HepG2 (cell line): ENCODE results near the gene LILRB3. TPM values are rescaled to one million over a fixed set of nuclear protein-coding genes. Genes with fewer than 3 reads are reported as not detected.

ENCODE experiments used
- ATAC-seq: fragments of 200-7000 bp; cut with Tn5 transposase; 3 replicates; pipeline ENCODE4 v1.9.1; 2020; ENCODE audit warnings: mild to moderate bottlenecking, moderate library complexity
- BruUV-seq: library from RNA; stranded (reverse); fragments of 400-500 nt; replicated peaks from 2 replicates; lab custom pipeline; 2021; lab: Mats Ljungman, UMichigan
- CTCF ChIA-PET: fragments of 300-600 bp; formaldehyde crosslinking; extraction: SDS; loops from one replicate; lab custom pipeline; 2021; ENCODE audit warnings: low total read pairs, inconsistent platforms, low intra/inter-chr PET ratio; lab: Yijun Ruan, JAX
- POLR2A ChIA-PET: fragments of 350-600 bp; sonication (Branson Sonifier 250); formaldehyde crosslinking; loops from one replicate; lab custom pipeline; 2020; ENCODE audit warnings: antibody characterized with exemption, inconsistent platforms; lab: Yijun Ruan, JAX
- DNase-seq: peaks from one replicate; pipeline ENCODE4 v3.0.0-alpha.2; 2015; ENCODE audit warnings: low spot score
- FAIRE-seq: peaks from 3 replicates; lab custom pipeline; 2011; peaks lifted over from hg19 to GRCh38; lab: Jason Lieb, UNC
- H2AFZ ChIP-seq: one replicate; pipeline ENCODE4 v1.6.1; 2011; ENCODE audit warnings: low read length, inconsistent platforms
- H3K27ac ChIP-seq: fragments of 300-600 bp; 3 replicates; pipeline ENCODE4 v1.8.0; 2011; ENCODE audit warnings: mixed run types, mild to moderate bottlenecking, mixed read lengths, low read length, inconsistent platforms; ENCODE audit not compliant: insufficient read depth; ENCODE audit errors: extremely low read length
- H3K27me3 ChIP-seq, 2 experiments: fragments of 200-600 bp in 1 of 2; 2 replicates in 1 of 2; 3 replicates in 1 of 2; pipeline versions ENCODE4 v1.6.0 to v1.8.0; 2011; ENCODE audit warnings: low read length in 2 of 2, mild to moderate bottlenecking in 2 of 2, moderate library complexity in 2 of 2, inconsistent platforms in 1 of 2; ENCODE audit not compliant: insufficient read depth in 2 of 2, control insufficient read depth in 1 of 2
- H3K36me3 ChIP-seq, 2 experiments: fragments of 200-600 bp in 1 of 2; replicated peaks in 1 of 2; 2 replicates in 1 of 2; 3 replicates in 1 of 2; pipeline versions ENCODE4 v1.5.1 to v1.8.0; 2011; ENCODE audit warnings: low read length in 2 of 2, inconsistent platforms in 1 of 2; ENCODE audit not compliant: insufficient read depth in 2 of 2, control insufficient read depth in 1 of 2
- H3K4me1 ChIP-seq: 2 replicates; pipeline ENCODE4 v1.5.1; 2012; ENCODE audit warnings: low read length, inconsistent platforms; ENCODE audit not compliant: insufficient read depth
- H3K4me2 ChIP-seq: 2 replicates; pipeline ENCODE4 v1.6.0; 2011; ENCODE audit warnings: low read depth, low read length, inconsistent platforms
- H3K4me3 ChIP-seq, 3 experiments: fragments of 200-600 bp in 1 of 3; sonication (generic), shearing (Covaris generic) in 1 of 3; replicated peaks in 1 of 3; 2 replicates each; pipeline ENCODE4 v1.5.1; 2011 to 2016; ENCODE audit warnings: low read length in 3 of 3, inconsistent platforms in 2 of 3, low read depth in 2 of 3, mild to moderate bottlenecking in 2 of 3, control low read depth in 1 of 3, mixed read lengths in 1 of 3; ENCODE audit not compliant: insufficient read depth in 1 of 3
- H3K79me2 ChIP-seq: one replicate; pipeline ENCODE4 v1.6.1; 2011; ENCODE audit warnings: low read length, inconsistent platforms; ENCODE audit not compliant: insufficient read depth
- H3K9ac ChIP-seq: 2 replicates; pipeline ENCODE4 v1.6.0; 2011; ENCODE audit warnings: mild to moderate bottlenecking, low read depth, low read length, inconsistent platforms; ENCODE audit not compliant: insufficient read depth
- H3K9me3 ChIP-seq: 2 replicates; pipeline ENCODE4 v1.5.1; 2012; ENCODE audit warnings: mild to moderate bottlenecking, low read length
- H4K20me1 ChIP-seq: 2 replicates; pipeline ENCODE4 v1.6.0; 2011; ENCODE audit warnings: inconsistent platforms, mild to moderate bottlenecking, low read length, moderate library complexity; ENCODE audit not compliant: insufficient read depth
- ATF5 ChIP-seq: sonication (generic); formaldehyde crosslinking; IDR thresholded peaks from 2 replicates; pipeline ENCODE4 v1.4.0; 2020; ENCODE audit warnings: mild to moderate bottlenecking, low read depth, missing genetic modification reagents
- BRD4 ChIP-seq: sonication (generic); formaldehyde crosslinking; IDR thresholded peaks from 2 replicates; pipeline ENCODE4 v1.4.0; 2020; ENCODE audit warnings: missing genetic modification reagents
- CERS6 ChIP-seq: sonication (generic); formaldehyde crosslinking; IDR thresholded peaks from 2 replicates; pipeline ENCODE4 v1.5.0; 2020; ENCODE audit warnings: missing genetic modification reagents
- FOXP4 ChIP-seq: sonication (generic); formaldehyde crosslinking; IDR thresholded peaks from 2 replicates; pipeline ENCODE4 v1.4.0; 2020; ENCODE audit warnings: missing genetic modification reagents
- HMGXB4 ChIP-seq, 2 experiments: sonication (generic) in 1 of 2; formaldehyde crosslinking in 1 of 2; IDR thresholded peaks; 2 replicates each; pipeline versions ENCODE4 v1.4.0 to v1.6.1; 2018 to 2020; ENCODE audit warnings: missing genetic modification reagents in 2 of 2, borderline replicate concordance in 1 of 2, low read depth in 1 of 2, mild to moderate bottlenecking in 1 of 2, missing biosample characterization in 1 of 2
- LCORL ChIP-seq, 2 experiments: fragments of 450-650 bp in 1 of 2; sonication (generic) in 1 of 2; formaldehyde crosslinking in 1 of 2; IDR thresholded peaks; 2 replicates each; pipeline versions ENCODE4 v1.5.0 to v1.6.1; 2017 to 2020; ENCODE audit warnings: antibody characterized with exemption in 1 of 2, missing genetic modification reagents in 1 of 2
- SIX1 ChIP-seq: sonication (generic); formaldehyde crosslinking; IDR thresholded peaks from 2 replicates; pipeline ENCODE4 v1.4.0; 2020; ENCODE audit warnings: missing genetic modification reagents, borderline replicate concordance
- SIX4 ChIP-seq: sonication (generic); formaldehyde crosslinking; IDR thresholded peaks from 2 replicates; pipeline ENCODE4 v1.4.0; 2020; ENCODE audit warnings: missing genetic modification reagents
- SP1 ChIP-seq, 2 experiments: fragments of 450-650 bp in 1 of 2; sonication (generic) in 1 of 2; formaldehyde crosslinking in 1 of 2; IDR thresholded peaks; 2 replicates each; pipeline versions ENCODE4 v1.4.0 to v1.6.1; 2016 to 2020; ENCODE audit warnings: missing genetic modification reagents in 1 of 2
- THAP7 ChIP-seq: sonication (generic); formaldehyde crosslinking; IDR thresholded peaks from 2 replicates; pipeline ENCODE4 v1.8.1; 2023; ENCODE audit warnings: mild to moderate bottlenecking, missing genetic modification reagents
- ZNF10 ChIP-seq: sonication (generic); formaldehyde crosslinking; IDR thresholded peaks from 2 replicates; pipeline ENCODE4 v1.4.0; 2020; ENCODE audit warnings: mild to moderate bottlenecking, low read depth, missing genetic modification reagents, borderline replicate concordance
- ZNF138 ChIP-seq: sonication (generic); formaldehyde crosslinking; IDR thresholded peaks from 2 replicates; pipeline ENCODE4 v1.5.0; 2020; ENCODE audit warnings: mild to moderate bottlenecking, low read depth, missing genetic modification reagents
- ZNF160 ChIP-seq: sonication (generic); formaldehyde crosslinking; IDR thresholded peaks from 2 replicates; pipeline ENCODE4 v1.8.0; 2022; ENCODE audit warnings: mild to moderate bottlenecking, inconsistent platforms, missing genetic modification reagents
- ZNF629 ChIP-seq: sonication (generic); formaldehyde crosslinking; conservative IDR thresholded peaks from 2 replicates; pipeline ENCODE4 v1.5.0; 2020; ENCODE audit warnings: missing genetic modification reagents
- ZNF747 ChIP-seq: sonication (generic); formaldehyde crosslinking; IDR thresholded peaks from 2 replicates; pipeline ENCODE4 v1.8.1; 2023; ENCODE audit warnings: missing genetic modification reagents, mild to moderate bottlenecking, borderline replicate concordance
- ZNF781 ChIP-seq: sonication (generic); formaldehyde crosslinking; IDR thresholded peaks from 2 replicates; pipeline ENCODE4 v1.5.1; 2020; ENCODE audit warnings: borderline replicate concordance, mild to moderate bottlenecking, missing genetic modification reagents; ENCODE audit errors: not compliant biosample characterization
- ZNF792 ChIP-seq: IDR thresholded peaks from 2 replicates; pipeline ENCODE4 v1.6.1; 2016
- ZSCAN29 ChIP-seq: sonication (generic); formaldehyde crosslinking; conservative IDR thresholded peaks from 2 replicates; pipeline ENCODE4 v1.4.0; 2020; ENCODE audit warnings: mild to moderate bottlenecking, missing genetic modification reagents
- ZSCAN9 ChIP-seq: IDR thresholded peaks from 2 replicates; pipeline ENCODE4 v1.6.1; 2016; ENCODE audit warnings: borderline replicate concordance
- WGBS: methylation state at CpG from one replicate; pipeline ENCODE4 v1.1.6; 2017; ENCODE audit warnings: low lambda C conversion rate; 5-methylcytosine and 5-hydroxymethylcytosine counted together
- in situ Hi-C: cut with HindIII; loops from 2 replicates; pipeline ENCODE4 v1.10.0; 2017; ENCODE audit warnings: low pct_unique_long_range_greater_than_20kb; ENCODE audit not compliant: extremely low pct_ligation_motif_present
- intact Hi-C: fragments of 100-400 bp; cut with micrococcal nuclease; formaldehyde crosslinking; loops from one replicate; pipeline ENCODE4 v1.10.0; 2022; ENCODE audit not compliant: unreplicated experiment
- polyA plus RNA-seq, 8 experiments: library from polyadenylated mRNA; depleted of rRNA in 3 of 8; stranded (reverse) in 7 of 8; unstranded in 1 of 8; fragments of >200 nt; fragmentation: Illumina TruSeq in 4 of 8; extraction: Trizol in 4 of 8; gene quantifications; 2 replicates each; pipeline versions ENCODE4 v1.2.1 to v1.2.3, GENCODE V29; 2011 to 2016; ENCODE audit warnings: low read depth in 4 of 8, missing spikeins in 1 of 8, mixed read lengths in 1 of 8; ENCODE audit not compliant: insufficient read depth in 1 of 8
- total RNA-seq, 5 experiments: library from RNA; depleted of rRNA; stranded (reverse); fragments of >200 nt; fragmentation: Illumina TruSeq; extraction: Trizol; gene quantifications; 2 replicates each; pipeline ENCODE4 v1.2.3, GENCODE V29; 2016; ENCODE audit warnings: low read depth in 1 of 5

LILRB3 gene
- total and polyA plus RNA-seq, 2 of the 13 experiments (the other 11 are each of a cell fraction or from before 2014, with no cell fraction given): 0.22 TPM; not detected in 1

- DNase-seq: peak; percentile 69
- FAIRE-seq: peak; percentile 88
- in situ Hi-C loops: no loop called here
- Histone ChIP-seq H3K4me2 (no peak overlapping the region), H2AFZ (no peak overlapping the region), H3K27ac (no peak overlapping the region), H3K9me3 (no peaks in the 10 kb centered on the region), H3K4me1 (no peaks in the 10 kb centered on the region), H3K9ac (no peak overlapping the region), H4K20me1 (no peaks in the 10 kb centered on the region), H3K79me2 (no peaks in the 10 kb centered on the region), H3K36me3 (no peaks in the 10 kb centered on the region), H3K27me3 (peaks cover 0 to 10% of the 10 kb centered on the region in 2 experiments; a peak in 1 of 5 replicates), H3K4me3 (no peak overlapping the region)
- POLR2A ChIA-PET: no interaction called here
- peak; percentile 83 for ATAC-seq
- CTCF ChIA-PET: interaction anchor here (1.4 to 1.6 kb wide), 2 partner anchors 98 to 125 kb away, joined by 4 to 7 read pairs; no protein-coding TSS in a partner anchor
- WGBS: 0% methylated on average over 2 of the region's 6 CpGs
- no TSS peak for BruUV-seq
- intact Hi-C loops: no loop called here
- peak; percentile 97 for TF ChIP-seq SIX1 (CRISPR knock-in tag)
- TF ChIP-seq THAP7: no peak
- TF ChIP-seq HMGXB4 (CRISPR knock-in tag; IDR thresholded peaks at IDR 0.05; ENCODE audit: borderline replicate concordance in 1 of 2, low read depth in 1 of 2): no peak
- no peak for TF ChIP-seq ZNF629 (CRISPR knock-in tag)
- TF ChIP-seq ATF5 (CRISPR knock-in tag): no peak
- TF ChIP-seq BRD4 (CRISPR knock-in tag): no peak
- TF ChIP-seq ZNF160: no peak
- TF ChIP-seq ZNF792 (CRISPR knock-in tag): no peak
- TF ChIP-seq ZNF781: no peak
- peak; percentile 96 for TF ChIP-seq SIX4 (CRISPR knock-in tag)
- TF ChIP-seq ZNF10 (CRISPR knock-in tag): no peak
- no peak for TF ChIP-seq ZNF747 (CRISPR knock-in tag)
- no peak for TF ChIP-seq LCORL (IDR thresholded peaks at IDR 0.05)
- no peak for TF ChIP-seq LCORL (CRISPR knock-in tag; IDR thresholded peaks at IDR 0.05)
- no peak for TF ChIP-seq FOXP4 (CRISPR knock-in tag)
- TF ChIP-seq ZSCAN9 (CRISPR knock-in tag): no peak
- no peak for TF ChIP-seq ZNF138 (CRISPR knock-in tag)
- no peak for TF ChIP-seq SP1 (IDR thresholded peaks at IDR 0.05)
- no peak for TF ChIP-seq SP1 (CRISPR knock-in tag; IDR thresholded peaks at IDR 0.05)
- TF ChIP-seq CERS6: no peak
- no peak for TF ChIP-seq ZSCAN29
These were observed 43.3 kb upstream of the LILRB3 start for GRCh38 chr19:54266133-54266532.
